ENCODE measurements around the gene NTN3.

The NTN3 gene

GRCh38 chr16:2514333-2515179, 43.5 kb downstream of the NTN3 start:
- peak; percentile 43 for DNase-seq (ENCODE audit: low read depth)
- peaks cover 2% of the 10 kb centered on the region for H3K36me3 ChIP-seq (ENCODE audit: control insufficient read depth, insufficient read depth, low read length, severe bottlenecking)
- no peaks in the 10 kb centered on the region for H3K27me3 ChIP-seq (replicated peaks; ENCODE audit: control insufficient read depth, insufficient read depth, low read length)
- peak overlapping the region; percentile 93 for H3K9ac ChIP-seq (ENCODE audit: low read length)
- peak overlapping the region; percentile 86 for H3K4me3 ChIP-seq (ENCODE audit: low read length)
- H3K4me1 ChIP-seq (ENCODE audit: control insufficient read depth, insufficient read depth, low read length): peaks cover 55% of the 10 kb centered on the region
- H3K9me3 ChIP-seq (ENCODE audit: control insufficient read depth, low read length): no peaks in the 10 kb centered on the region

DNA sequence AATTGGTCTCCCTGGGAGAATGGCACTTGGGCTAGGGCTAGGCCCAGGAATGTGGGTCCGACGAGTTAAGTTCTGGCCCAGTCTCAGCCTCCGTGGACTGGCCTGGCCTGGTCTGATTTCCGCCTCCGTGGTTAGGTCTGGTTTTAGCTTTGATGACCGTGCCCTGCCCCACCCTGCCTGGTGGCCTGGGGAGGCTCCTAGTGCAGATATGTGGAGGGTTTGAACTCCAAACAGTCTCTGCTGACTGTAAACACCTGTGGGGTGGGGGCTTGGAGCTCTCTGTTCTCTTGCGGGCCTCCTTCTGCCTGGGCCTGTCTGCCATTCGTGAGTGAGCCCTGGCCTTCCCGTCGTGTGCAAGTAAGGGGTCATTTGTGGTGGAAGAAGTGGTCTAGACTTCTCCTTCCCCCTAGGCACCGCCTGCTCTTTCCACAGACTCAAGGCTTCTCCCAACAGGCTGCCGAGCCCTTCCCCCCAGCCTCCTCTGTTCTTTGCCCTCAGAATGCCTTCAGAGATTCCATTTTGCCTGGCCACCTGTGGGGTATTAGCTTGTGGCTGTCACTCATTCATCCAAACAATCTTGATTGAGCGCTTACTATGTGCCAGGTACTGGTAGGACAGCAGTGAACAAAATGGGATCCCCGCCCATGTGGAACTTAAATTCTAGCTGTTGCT, 44.2 kb downstream of the NTN3 start:
- peak; percentile 36 for DNase-seq (ENCODE audit: low read depth)
- H3K36me3 ChIP-seq (ENCODE audit: control insufficient read depth, insufficient read depth, low read length, severe bottlenecking): peaks cover 3% of the 10 kb centered on the region
- H3K9ac ChIP-seq (ENCODE audit: low read length): peak overlapping the region; percentile 93
- H3K4me1 ChIP-seq (ENCODE audit: control insufficient read depth, insufficient read depth, low read length): peaks cover 56% of the 10 kb centered on the region
- H3K9me3 ChIP-seq (ENCODE audit: control insufficient read depth, low read length): no peaks in the 10 kb centered on the region
- H3K27me3 ChIP-seq (replicated peaks; ENCODE audit: control insufficient read depth, insufficient read depth, low read length): no peaks in the 10 kb centered on the region
- H3K4me3 ChIP-seq (ENCODE audit: low read length): peak overlapping the region; percentile 86

- H3K4me1 ChIP-seq (ENCODE audit: control insufficient read depth, insufficient read depth, low read length): peaks cover 58% of the 10 kb centered on the region
- no peak for DNase-seq (ENCODE audit: low read depth)
- H3K9ac ChIP-seq (ENCODE audit: low read length): peak overlapping the region; percentile 93
- peaks cover 3% of the 10 kb centered on the region for H3K36me3 ChIP-seq (ENCODE audit: control insufficient read depth, insufficient read depth, low read length, severe bottlenecking)
- H3K27me3 ChIP-seq (replicated peaks; ENCODE audit: control insufficient read depth, insufficient read depth, low read length): no peaks in the 10 kb centered on the region
- peak overlapping the region; percentile 86 for H3K4me3 ChIP-seq (ENCODE audit: low read length)
- no peaks in the 10 kb centered on the region for H3K9me3 ChIP-seq (ENCODE audit: control insufficient read depth, low read length)
Observed at GRCh38 chr16:2516391-2517240, 45.5 kb downstream of the NTN3 start.

- no peak for DNase-seq (ENCODE audit: low read depth)
- H3K36me3 ChIP-seq (ENCODE audit: control insufficient read depth, insufficient read depth, low read length, severe bottlenecking): peaks cover 7% of the 10 kb centered on the region
- H3K9ac ChIP-seq (ENCODE audit: low read length): peak overlapping the region; percentile 69
- peaks cover 54% of the 10 kb centered on the region for H3K4me1 ChIP-seq (ENCODE audit: control insufficient read depth, insufficient read depth, low read length)
- no peaks in the 10 kb centered on the region for H3K9me3 ChIP-seq (ENCODE audit: control insufficient read depth, low read length)
- no peaks in the 10 kb centered on the region for H3K27me3 ChIP-seq (replicated peaks; ENCODE audit: control insufficient read depth, insufficient read depth, low read length)
- H3K4me3 ChIP-seq (ENCODE audit: low read length): no peak overlapping the region
Observed at GRCh38 chr16:2517954-2518605, 47.0 kb downstream of the NTN3 start.

- H3K27me3 ChIP-seq (replicated peaks; ENCODE audit: control insufficient read depth, insufficient read depth, low read length): no peaks in the 10 kb centered on the region
- no peak for DNase-seq (ENCODE audit: low read depth)
- peak overlapping the region; percentile 69 for H3K9ac ChIP-seq (ENCODE audit: low read length)
- no peaks in the 10 kb centered on the region for H3K9me3 ChIP-seq (ENCODE audit: control insufficient read depth, low read length)
- peaks cover 17% of the 10 kb centered on the region for H3K36me3 ChIP-seq (ENCODE audit: control insufficient read depth, insufficient read depth, low read length, severe bottlenecking)
- H3K4me1 ChIP-seq (ENCODE audit: control insufficient read depth, insufficient read depth, low read length): peaks cover 54% of the 10 kb centered on the region
- H3K4me3 ChIP-seq (ENCODE audit: low read length): peak overlapping the region; percentile 44
Observed at GRCh38 chr16:2518823-2519710, 48.0 kb downstream of the NTN3 start.

GRCh38 chr16:2519711-2520080, 48.6 kb downstream of the NTN3 start:
- H3K9me3 ChIP-seq (ENCODE audit: control insufficient read depth, low read length): no peaks in the 10 kb centered on the region
- peak overlapping the region; percentile 44 for H3K4me3 ChIP-seq (ENCODE audit: low read length)
- H3K27me3 ChIP-seq (replicated peaks; ENCODE audit: control insufficient read depth, insufficient read depth, low read length): no peaks in the 10 kb centered on the region
- DNase-seq (ENCODE audit: low read depth): no peak
- H3K9ac ChIP-seq (ENCODE audit: low read length): peak overlapping the region; percentile 69
- H3K4me1 ChIP-seq (ENCODE audit: control insufficient read depth, insufficient read depth, low read length): peaks cover 54% of the 10 kb centered on the region
- H3K36me3 ChIP-seq (ENCODE audit: control insufficient read depth, insufficient read depth, low read length, severe bottlenecking): peaks cover 23% of the 10 kb centered on the region

- Histone ChIP-seq H3K9ac (ENCODE audit: low read length) (peak within 1 kb of the TSS; percentile 87), H3K4me1 (ENCODE audit: control insufficient read depth, insufficient read depth, low read length) (peaks cover 52% of the 10 kb centered on the region), H3K4me3 (ENCODE audit: low read length) (peak within 1 kb of the TSS; percentile 84), H3K36me3 (ENCODE audit: control insufficient read depth, insufficient read depth, low read length, severe bottlenecking) (peaks cover 28% of the 10 kb centered on the region), H3K9me3 (ENCODE audit: control insufficient read depth, low read length) (no peaks in the 10 kb centered on the region), H3K27me3 (replicated peaks; ENCODE audit: control insufficient read depth, insufficient read depth, low read length) (no peaks in the 10 kb centered on the region)
- peak; percentile 97 for DNase-seq (ENCODE audit: low read depth)
Observed at GRCh38 chr16:2520097-2520783, 49.1 kb downstream of the NTN3 start, which contains the start of gene AMDHD2. AMDHD2 (plus strand) TSS chr16:2520371; CDS start chr16:2520459, 88 bp downstream.

GRCh38 chr16:2520784-2521531, 49.9 kb downstream of the NTN3 start:
- peaks cover 45% of the 10 kb centered on the region for H3K4me1 ChIP-seq (ENCODE audit: control insufficient read depth, insufficient read depth, low read length)
- no peaks in the 10 kb centered on the region for H3K9me3 ChIP-seq (ENCODE audit: control insufficient read depth, low read length)
- peak overlapping the region; percentile 84 for H3K4me3 ChIP-seq (ENCODE audit: low read length)
- peak; percentile 34 for DNase-seq (ENCODE audit: low read depth)
- H3K36me3 ChIP-seq (ENCODE audit: control insufficient read depth, insufficient read depth, low read length, severe bottlenecking): peaks cover 28% of the 10 kb centered on the region
- H3K27me3 ChIP-seq (replicated peaks; ENCODE audit: control insufficient read depth, insufficient read depth, low read length): no peaks in the 10 kb centered on the region
- H3K9ac ChIP-seq (ENCODE audit: low read length): peak overlapping the region; percentile 87
